ENCODE measurements around the gene RNU5D-1.

The RNU5D-1 gene

DNA sequence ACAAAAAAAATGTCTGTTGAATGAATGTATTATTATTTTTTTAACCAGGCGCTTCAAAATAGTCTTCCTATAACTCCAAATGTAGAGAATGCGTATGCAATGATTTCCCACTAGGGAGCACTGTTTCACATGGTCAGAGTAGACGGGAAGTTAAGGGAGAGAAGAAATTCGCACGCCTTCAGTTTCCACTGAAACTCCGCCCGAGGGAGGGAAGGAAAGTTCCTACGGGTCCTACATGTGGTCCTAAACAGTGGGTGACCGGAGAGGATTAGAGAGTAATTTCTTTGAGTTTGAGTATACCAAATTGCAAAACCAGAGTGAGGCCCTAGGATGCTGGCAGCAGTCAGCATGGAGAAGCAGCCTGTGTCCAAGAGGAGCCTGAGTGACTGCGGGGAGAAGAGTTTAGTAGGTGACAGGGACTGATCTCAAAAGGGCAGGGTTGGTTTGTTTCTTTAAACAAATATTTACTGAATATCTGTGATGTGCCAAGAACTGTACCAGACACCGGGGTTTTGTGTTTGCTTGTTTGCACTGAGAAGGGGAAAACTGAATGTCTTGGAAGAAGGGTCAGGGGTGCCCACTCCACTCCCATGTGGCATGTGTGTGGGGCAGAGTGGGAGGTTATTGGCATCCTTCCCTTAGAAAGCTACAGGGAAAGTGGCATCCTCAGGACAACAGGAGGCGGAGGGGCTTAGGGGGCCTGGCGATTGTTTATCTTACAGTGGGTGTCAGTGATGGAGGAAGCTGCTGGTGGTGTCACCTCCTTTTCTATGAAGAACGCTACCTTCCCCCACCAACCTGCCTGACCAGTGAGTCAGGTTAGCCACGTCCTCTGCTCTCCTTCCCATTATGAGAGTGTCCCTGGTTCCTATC, 22.8 kb downstream of the RNU5D-1 start:
- Histone ChIP-seq H3K9me3 (ENCODE audit: low read length) (no peaks in the 10 kb centered on the region), H3K9me2 (ENCODE audit: low read depth, low read length) (no peaks in the 10 kb centered on the region), H2AFZ (ENCODE audit: low read length) (no peak overlapping the region), H3K4me1 (ENCODE audit: insufficient read depth, low read length, severe bottlenecking) (peaks cover 20% of the 10 kb centered on the region), H3K4me3 (ENCODE audit: low read depth, low read length, poor library complexity, severe bottlenecking) (no peak overlapping the region), H3K27ac (ENCODE audit: low read depth, low read length, poor library complexity, severe bottlenecking) (no peak overlapping the region), H3F3A (ENCODE audit: insufficient read depth, low read length) (peaks cover under 1% of the 10 kb centered on the region; the same call in 1 of the 2 replicates), H3K9ac (ENCODE audit: low read length) (no peak overlapping the region), H3K79me2 (ENCODE audit: insufficient read depth, low read length) (no peaks in the 10 kb centered on the region), H3K27me3 (ENCODE audit: insufficient read depth, low read length) (no peaks in the 10 kb centered on the region), H3K36me3 (ENCODE audit: insufficient read depth, low read length) (no peaks in the 10 kb centered on the region), H4K20me1 (ENCODE audit: insufficient read depth, low read length) (no peaks in the 10 kb centered on the region), H3K4me2 (ENCODE audit: low read length) (peak overlapping the region; percentile 40)
- TF ChIP-seq, protein P1, sequence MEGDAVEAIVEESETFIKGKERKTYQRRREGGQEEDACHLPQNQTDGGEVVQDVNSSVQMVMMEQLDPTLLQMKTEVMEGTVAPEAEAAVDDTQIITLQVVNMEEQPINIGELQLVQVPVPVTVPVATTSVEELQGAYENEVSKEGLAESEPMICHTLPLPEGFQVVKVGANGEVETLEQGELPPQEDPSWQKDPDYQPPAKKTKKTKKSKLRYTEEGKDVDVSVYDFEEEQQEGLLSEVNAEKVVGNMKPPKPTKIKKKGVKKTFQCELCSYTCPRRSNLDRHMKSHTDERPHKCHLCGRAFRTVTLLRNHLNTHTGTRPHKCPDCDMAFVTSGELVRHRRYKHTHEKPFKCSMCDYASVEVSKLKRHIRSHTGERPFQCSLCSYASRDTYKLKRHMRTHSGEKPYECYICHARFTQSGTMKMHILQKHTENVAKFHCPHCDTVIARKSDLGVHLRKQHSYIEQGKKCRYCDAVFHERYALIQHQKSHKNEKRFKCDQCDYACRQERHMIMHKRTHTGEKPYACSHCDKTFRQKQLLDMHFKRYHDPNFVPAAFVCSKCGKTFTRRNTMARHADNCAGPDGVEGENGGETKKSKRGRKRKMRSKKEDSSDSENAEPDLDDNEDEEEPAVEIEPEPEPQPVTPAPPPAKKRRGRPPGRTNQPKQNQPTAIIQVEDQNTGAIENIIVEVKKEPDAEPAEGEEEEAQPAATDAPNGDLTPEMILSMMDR (IDR thresholded peaks at IDR 0.05; ENCODE audit: low read length) = peak; percentile 81
- no peak for TF ChIP-seq EZH2 (IDR thresholded peaks at IDR 0.05; ENCODE audit: borderline replicate concordance, low read length)

DNA sequence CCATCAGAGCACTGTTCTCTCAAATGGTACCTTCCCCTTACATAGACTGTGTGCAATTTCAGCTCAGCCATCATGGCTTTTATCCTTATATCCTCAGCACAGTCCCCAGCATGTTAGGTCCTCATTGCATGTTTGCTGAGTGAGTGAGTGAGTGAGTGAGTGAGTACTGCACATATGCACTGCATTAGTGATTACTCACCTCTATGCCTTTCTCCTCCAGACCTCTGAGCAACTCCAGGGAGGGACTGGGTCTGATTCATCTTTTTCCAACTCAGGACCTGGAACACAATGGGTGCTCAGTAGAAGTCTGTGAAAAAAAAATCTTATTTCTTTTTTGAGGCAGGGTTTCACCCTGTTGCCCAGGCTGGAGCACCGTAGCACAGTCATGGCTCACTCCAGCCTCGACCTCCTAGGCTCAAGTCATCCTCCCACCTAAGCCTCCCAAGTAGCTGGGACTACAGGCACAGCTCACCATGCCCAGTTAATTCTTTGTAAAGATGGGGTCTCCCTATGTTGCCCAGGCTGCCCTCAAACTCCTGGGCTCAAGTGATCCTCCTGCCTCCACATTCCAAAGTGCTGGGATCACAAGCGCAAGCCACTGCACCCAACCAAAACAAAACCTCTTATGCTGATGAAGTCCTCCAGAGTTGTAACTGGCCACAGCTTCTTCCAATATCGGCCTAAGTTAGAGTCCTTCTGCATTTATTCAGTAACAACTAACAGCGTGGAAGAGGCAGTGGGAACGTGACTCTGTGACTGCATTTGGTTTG, 23.7 kb downstream of the RNU5D-1 start:
- H3K27ac ChIP-seq (ENCODE audit: low read depth, low read length, poor library complexity, severe bottlenecking) = no peak overlapping the region
- H3K9me3 ChIP-seq (ENCODE audit: low read length) = no peaks in the 10 kb centered on the region
- H3K36me3 ChIP-seq (ENCODE audit: insufficient read depth, low read length) = no peaks in the 10 kb centered on the region
- H3K9me2 ChIP-seq (ENCODE audit: low read depth, low read length) = no peaks in the 10 kb centered on the region
- H3K4me2 ChIP-seq (ENCODE audit: low read length) = no peak overlapping the region
- H2AFZ ChIP-seq (ENCODE audit: low read length) = no peak overlapping the region
- H4K20me1 ChIP-seq (ENCODE audit: insufficient read depth, low read length) = no peaks in the 10 kb centered on the region
- no peak overlapping the region for H3K4me3 ChIP-seq (ENCODE audit: low read depth, low read length, poor library complexity, severe bottlenecking)
- no peaks in the 10 kb centered on the region for H3K27me3 ChIP-seq (ENCODE audit: insufficient read depth, low read length)
- no peaks in the 10 kb centered on the region for H3K79me2 ChIP-seq (ENCODE audit: insufficient read depth, low read length)
- H3F3A ChIP-seq (ENCODE audit: insufficient read depth, low read length) = no peaks in the 10 kb centered on the region
- H3K9ac ChIP-seq (ENCODE audit: low read length) = no peak overlapping the region
- H3K4me1 ChIP-seq (ENCODE audit: insufficient read depth, low read length, severe bottlenecking) = peaks cover 11% of the 10 kb centered on the region
- TF ChIP-seq, protein P1 (IDR thresholded peaks at IDR 0.05; ENCODE audit: low read length) = no peak
- no peak for TF ChIP-seq EZH2 (IDR thresholded peaks at IDR 0.05; ENCODE audit: borderline replicate concordance, low read length)

DNA sequence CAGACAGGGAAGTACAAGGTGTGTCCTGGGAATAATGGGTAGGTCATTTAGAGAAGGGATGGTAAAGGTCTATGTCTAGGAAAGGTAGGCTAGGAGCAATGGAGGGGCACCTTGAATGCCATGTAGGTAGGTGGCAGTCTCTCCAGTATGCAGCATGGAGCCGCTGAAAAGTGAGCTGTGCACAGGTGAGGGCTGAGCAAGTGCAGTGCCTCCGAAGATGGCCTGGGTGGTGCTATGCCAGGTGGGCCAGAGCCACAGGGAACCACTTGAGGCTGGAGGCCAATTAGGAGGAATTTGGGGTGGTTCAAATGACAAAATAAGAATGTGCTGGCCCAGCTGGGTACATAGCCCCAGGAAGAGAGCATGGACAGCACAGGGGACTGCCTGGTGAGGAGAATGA, 25.0 kb downstream of the RNU5D-1 start:
- H3K4me1 ChIP-seq (ENCODE audit: insufficient read depth, low read length, severe bottlenecking) = peaks cover 6% of the 10 kb centered on the region
- no peaks in the 10 kb centered on the region for H3K36me3 ChIP-seq (ENCODE audit: insufficient read depth, low read length)
- no peaks in the 10 kb centered on the region for H3F3A ChIP-seq (ENCODE audit: insufficient read depth, low read length)
- no peak overlapping the region for H2AFZ ChIP-seq (ENCODE audit: low read length)
- no peak overlapping the region for H3K9ac ChIP-seq (ENCODE audit: low read length)
- H3K9me2 ChIP-seq (ENCODE audit: low read depth, low read length) = no peaks in the 10 kb centered on the region
- H3K4me3 ChIP-seq (ENCODE audit: low read depth, low read length, poor library complexity, severe bottlenecking) = no peak overlapping the region
- no peak for TF ChIP-seq EZH2 (IDR thresholded peaks at IDR 0.05; ENCODE audit: borderline replicate concordance, low read length)
- TF ChIP-seq, protein P1 (IDR thresholded peaks at IDR 0.05; ENCODE audit: low read length) = no peak
- H3K4me2 ChIP-seq (ENCODE audit: low read length) = no peak overlapping the region
- H3K79me2 ChIP-seq (ENCODE audit: insufficient read depth, low read length) = no peaks in the 10 kb centered on the region
- H3K27me3 ChIP-seq (ENCODE audit: insufficient read depth, low read length) = no peaks in the 10 kb centered on the region
- no peak overlapping the region for H3K27ac ChIP-seq (ENCODE audit: low read depth, low read length, poor library complexity, severe bottlenecking)
- H4K20me1 ChIP-seq (ENCODE audit: insufficient read depth, low read length) = no peaks in the 10 kb centered on the region
- no peaks in the 10 kb centered on the region for H3K9me3 ChIP-seq (ENCODE audit: low read length)

Measured in OCI-LY1 (cell line).